SK-N-SH treated with all-trans-retinoic acid at 6 μM for 48 hours (cell line): ENCODE results near the gene ASPHD1.
"Not testable (repeated sequence)": the region's sequence is repeated elsewhere in the genome, so short reads cannot be mapped to it uniquely, and the experiment has no call there.

ENCODE experiments used
- ATAC-seq: fragments of 200-7000 bp; cut with Tn5 transposase; 3 replicates; pipeline ENCODE4 v1.9.1; 2020; ENCODE audit warnings: mild to moderate bottlenecking, moderate library complexity
- ARNTL ChIP-seq: fragments of 450-650 bp; formaldehyde crosslinking; IDR thresholded peaks from 2 replicates; pipeline ENCODE4 v1.5.0; 2020; ENCODE audit warnings: low read depth, mild to moderate bottlenecking, moderate library complexity, borderline replicate concordance
- BACH2 ChIP-seq: fragments of 250-450 bp; sonication (Bioruptor Pico); IDR thresholded peaks from 2 replicates; pipeline ENCODE4 v1.9.0; 2021; ENCODE audit warnings: mild to moderate bottlenecking, borderline replicate concordance
- CREB5 ChIP-seq: fragments of 250-450 bp; sonication (Bioruptor Pico); IDR thresholded peaks from 2 replicates; pipeline ENCODE4 v1.5.1; 2020; ENCODE audit warnings: low read depth, mild to moderate bottlenecking, moderate library complexity
- CSDC2 ChIP-seq: fragments of 250-450 bp; sonication (Bioruptor Pico); IDR thresholded peaks from 2 replicates; pipeline ENCODE4 v1.5.0; 2020; ENCODE audit warnings: mild to moderate bottlenecking, moderate library complexity
- CSRNP3 ChIP-seq: fragments of 250-450 bp; sonication (Bioruptor Pico); IDR thresholded peaks from 2 replicates; pipeline ENCODE4 v1.5.1; 2021; ENCODE audit warnings: mild to moderate bottlenecking, moderate library complexity
- ESRRG ChIP-seq: fragments of 250-450 bp; sonication (Bioruptor Pico); IDR thresholded peaks from 2 replicates; pipeline ENCODE4 v1.6.1; 2021; ENCODE audit warnings: mild to moderate bottlenecking
- GLIS3 ChIP-seq: fragments of 250-450 bp; sonication (Bioruptor Pico); IDR thresholded peaks from 2 replicates; pipeline ENCODE4 v1.5.0; 2020; ENCODE audit warnings: mild to moderate bottlenecking, moderate library complexity
- ISL1 ChIP-seq: fragments of 250-450 bp; sonication (Bioruptor Pico); IDR thresholded peaks from 2 replicates; pipeline ENCODE4 v2.1.2; 2022; ENCODE audit warnings: mild to moderate bottlenecking, moderate library complexity
- OSR1 ChIP-seq: fragments of 250-450 bp; sonication (Bioruptor Pico); IDR thresholded peaks from 2 replicates; pipeline ENCODE4 v1.8.0; 2022; ENCODE audit warnings: moderate library complexity, mild to moderate bottlenecking, inconsistent platforms
- PATZ1 ChIP-seq: fragments of 250-450 bp; sonication (Bioruptor Pico); IDR thresholded peaks from 2 replicates; pipeline ENCODE4 v1.8.0; 2020; ENCODE audit warnings: mild to moderate bottlenecking, moderate library complexity, borderline replicate concordance
- POU6F1 ChIP-seq: fragments of 250-450 bp; sonication (Bioruptor Pico); IDR thresholded peaks from 2 replicates; pipeline ENCODE4 v1.8.0; 2021; ENCODE audit warnings: low read depth, mild to moderate bottlenecking, moderate library complexity, borderline replicate concordance
- PPARA ChIP-seq: fragments of 250-450 bp; sonication (Bioruptor Pico); IDR thresholded peaks from 2 replicates; pipeline ENCODE4 v1.5.0; 2020; ENCODE audit warnings: mild to moderate bottlenecking, borderline replicate concordance
- RARB ChIP-seq: fragments of 250-450 bp; sonication (Bioruptor Pico); IDR thresholded peaks from 2 replicates; pipeline ENCODE4 v1.8.0; 2021; ENCODE audit warnings: mild to moderate bottlenecking, moderate library complexity
- SNAI2 ChIP-seq: fragments of 250-450 bp; sonication (Bioruptor Pico); IDR thresholded peaks from 2 replicates; pipeline ENCODE4 v1.5.0; 2020; ENCODE audit warnings: mild to moderate bottlenecking, moderate library complexity
- TCF4 ChIP-seq: fragments of 250-450 bp; sonication (Bioruptor Pico); IDR thresholded peaks from 2 replicates; pipeline ENCODE4 v1.8.0; 2021; ENCODE audit warnings: mild to moderate bottlenecking, moderate library complexity, borderline replicate concordance
- TOX ChIP-seq: fragments of 250-450 bp; sonication (Bioruptor Pico); IDR thresholded peaks from 2 replicates; pipeline ENCODE4 v1.8.0; 2021; ENCODE audit warnings: mild to moderate bottlenecking, moderate library complexity, borderline replicate concordance
- TSHZ2 ChIP-seq: fragments of 250-450 bp; sonication (Bioruptor Pico); IDR thresholded peaks from 2 replicates; pipeline ENCODE4 v1.5.0; 2020; ENCODE audit warnings: mild to moderate bottlenecking, moderate library complexity
- ZC3H10 ChIP-seq: fragments of 250-450 bp; sonication (Bioruptor Pico); IDR thresholded peaks from 2 replicates; pipeline ENCODE4 v1.5.1; 2021; ENCODE audit warnings: mild to moderate bottlenecking, moderate library complexity
- ZFP3 ChIP-seq: fragments of 250-450 bp; sonication (Bioruptor Pico); IDR thresholded peaks from 2 replicates; pipeline ENCODE4 v1.5.0; 2020; ENCODE audit warnings: mild to moderate bottlenecking, moderate library complexity
- ZNF565 ChIP-seq: fragments of 450-650 bp; formaldehyde crosslinking; conservative IDR thresholded peaks from 2 replicates; pipeline ENCODE4 v1.5.0; 2020; ENCODE audit warnings: low read depth, mild to moderate bottlenecking, moderate library complexity
- ZNF70 ChIP-seq: fragments of 450-650 bp; formaldehyde crosslinking; IDR thresholded peaks from 2 replicates; pipeline ENCODE4 v1.5.0; 2020; ENCODE audit warnings: mild to moderate bottlenecking, moderate library complexity
- ZNF8 ChIP-seq: fragments of 450-650 bp; formaldehyde crosslinking; IDR thresholded peaks from 2 replicates; pipeline ENCODE4 v1.5.0; 2020; ENCODE audit warnings: mild to moderate bottlenecking, moderate library complexity

The ASPHD1 gene

GRCh38 chr16:29909391-29909790, 9.1 kb downstream of the ASPHD1 start:
- TF ChIP-seq ARNTL (CRISPR knock-in tag) (no peak), BACH2 (CRISPR knock-in tag) (no peak), ZFP3 (CRISPR knock-in tag) (no peak), ISL1 (CRISPR knock-in tag) (no peak), ZNF70 (no peak), PATZ1 (CRISPR knock-in tag) (no peak), ZC3H10 (no peak), POU6F1 (CRISPR knock-in tag) (no peak)
- no peak for ATAC-seq

- not testable (repeated sequence) for ATAC-seq
Measured at GRCh38 chr16:29909851-29910250, 9.6 kb downstream of the ASPHD1 start.

- TF ChIP-seq ARNTL (CRISPR knock-in tag) (no peak), ZNF70 (no peak), ZC3H10 (no peak), PPARA (no peak), GLIS3 (CRISPR knock-in tag) (no peak)
- no peak; the same call in 2 of the 3 replicates for ATAC-seq
Measured at GRCh38 chr16:29910819-29911675, 10.8 kb downstream of the ASPHD1 start.

GRCh38 chr16:29911676-29912010, 11.4 kb downstream of the ASPHD1 start:
- ATAC-seq, result no peak; the same call in 2 of the 3 replicates
- TF ChIP-seq ZC3H10 (no peak), SNAI2 (CRISPR knock-in tag) (no peak), ZNF565 (CRISPR knock-in tag) (no peak), TCF4 (no peak), TSHZ2 (CRISPR knock-in tag) (no peak), PPARA (no peak), ZNF8 (no peak), ESRRG (CRISPR knock-in tag) (no peak), PATZ1 (CRISPR knock-in tag) (no peak), ISL1 (CRISPR knock-in tag) (no peak), RARB (no peak), CREB5 (CRISPR knock-in tag) (no peak), GLIS3 (CRISPR knock-in tag) (no peak), CSDC2 (CRISPR knock-in tag) (no peak), TOX (CRISPR knock-in tag) (no peak), ARNTL (CRISPR knock-in tag) (no peak), CSRNP3 (CRISPR knock-in tag) (no peak), ZFP3 (CRISPR knock-in tag) (no peak), BACH2 (CRISPR knock-in tag) (no peak), OSR1 (no peak)
